Stimulated activated CD8-positive, alpha-beta memory T cell treated with anti-CD3 and anti-CD28 coated beads, Interleukin-2, amount 100 ng/mL, for 1 hour (primary cell): ENCODE measurements around the gene ASXL1.

Experiments
- DNase-seq, 2 donors: peaks; one replicate each; pipeline ENCODE4 v3.0.0-alpha.2; 2020; ENCODE audit warnings: low read depth in 2 of 2

The ASXL1 gene

GRCh38 chr20:32453467-32454163, 95.5 kb downstream of the ASXL1 start:
- DNase-seq: no peak

DNA sequence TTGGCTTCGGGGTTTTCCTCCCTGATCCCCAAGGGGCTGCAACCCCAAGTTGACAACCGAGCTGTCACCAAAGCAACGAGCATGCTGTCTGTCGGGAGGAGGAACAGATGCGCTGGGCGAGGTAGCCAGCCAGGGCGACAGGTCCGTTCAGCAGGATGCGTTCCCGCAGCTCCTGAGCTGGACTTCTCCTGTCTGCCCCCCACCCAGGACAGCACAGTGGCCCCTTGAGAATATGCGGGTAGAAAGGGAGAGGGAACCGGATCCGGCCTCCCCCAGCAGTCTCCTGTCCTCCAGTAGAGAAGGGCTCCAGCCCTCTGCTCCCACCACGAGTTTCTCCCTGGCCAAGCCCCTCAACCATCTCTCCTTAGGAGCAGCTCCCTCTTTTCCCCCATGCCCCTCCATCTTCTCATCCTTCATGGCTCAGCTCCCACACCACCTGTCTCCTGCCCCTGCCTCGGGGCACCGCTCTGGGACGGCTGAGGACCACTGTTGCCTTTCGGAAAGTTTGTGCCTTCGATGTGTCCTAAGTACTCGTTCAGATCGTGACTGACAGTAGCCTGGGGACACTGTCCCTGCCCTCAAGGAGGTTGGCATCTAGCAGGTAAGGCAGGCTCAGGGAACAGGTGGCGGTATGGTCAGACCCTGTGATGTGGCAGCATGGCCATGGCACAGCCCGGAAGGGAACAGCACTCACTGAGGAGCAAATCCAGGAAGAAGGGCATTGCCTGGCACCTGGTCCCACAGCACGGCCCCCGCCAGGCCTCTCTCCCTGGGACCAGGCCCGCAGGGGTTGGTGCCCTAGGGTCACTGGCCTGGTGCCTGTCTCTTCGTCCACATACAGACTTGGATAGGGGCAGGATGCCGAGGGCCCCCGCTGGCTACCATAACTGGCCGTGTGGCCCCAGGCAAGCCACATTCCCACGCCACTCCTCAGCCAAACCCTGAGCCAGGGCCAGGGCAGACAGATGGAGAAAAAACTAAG, 96.3 kb downstream of the ASXL1 start:
- no peak for DNase-seq

- DNase-seq: no peak
Measured at GRCh38 chr20:32455171-32455900, 97.2 kb downstream of the ASXL1 start.

GRCh38 chr20:32455901-32456701, 98.0 kb downstream of the ASXL1 start:
- DNase-seq: no peak

- DNase-seq: no peak
Measured at GRCh38 chr20:32456869-32457478, 98.8 kb downstream of the ASXL1 start.

DNA sequence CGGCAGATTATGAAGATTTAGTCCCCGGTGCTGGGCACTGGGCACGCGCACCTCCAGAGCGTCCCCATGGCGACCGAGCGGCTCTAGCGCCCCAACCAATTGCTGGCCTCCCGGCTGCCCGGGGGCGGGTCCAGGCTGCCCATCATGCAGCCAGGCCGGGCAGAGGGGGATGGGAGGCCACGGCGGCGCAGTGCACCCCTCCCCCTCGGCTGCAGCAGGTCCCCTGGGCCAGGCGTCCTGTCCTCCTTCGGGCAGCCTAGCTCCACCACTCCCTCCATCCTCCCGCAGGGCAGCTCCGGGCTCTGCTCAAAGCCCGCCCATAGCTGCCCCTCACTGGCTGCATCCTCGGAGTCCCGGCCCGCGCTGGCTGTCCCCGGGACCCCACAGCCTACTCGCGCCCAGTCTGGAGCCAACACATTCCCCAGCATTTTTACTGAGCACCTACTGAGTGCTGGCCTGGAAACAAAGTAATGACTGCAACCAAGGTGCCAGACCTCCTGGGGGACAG, 99.4 kb downstream of the ASXL1 start:
- DNase-seq: no peak

DNA sequence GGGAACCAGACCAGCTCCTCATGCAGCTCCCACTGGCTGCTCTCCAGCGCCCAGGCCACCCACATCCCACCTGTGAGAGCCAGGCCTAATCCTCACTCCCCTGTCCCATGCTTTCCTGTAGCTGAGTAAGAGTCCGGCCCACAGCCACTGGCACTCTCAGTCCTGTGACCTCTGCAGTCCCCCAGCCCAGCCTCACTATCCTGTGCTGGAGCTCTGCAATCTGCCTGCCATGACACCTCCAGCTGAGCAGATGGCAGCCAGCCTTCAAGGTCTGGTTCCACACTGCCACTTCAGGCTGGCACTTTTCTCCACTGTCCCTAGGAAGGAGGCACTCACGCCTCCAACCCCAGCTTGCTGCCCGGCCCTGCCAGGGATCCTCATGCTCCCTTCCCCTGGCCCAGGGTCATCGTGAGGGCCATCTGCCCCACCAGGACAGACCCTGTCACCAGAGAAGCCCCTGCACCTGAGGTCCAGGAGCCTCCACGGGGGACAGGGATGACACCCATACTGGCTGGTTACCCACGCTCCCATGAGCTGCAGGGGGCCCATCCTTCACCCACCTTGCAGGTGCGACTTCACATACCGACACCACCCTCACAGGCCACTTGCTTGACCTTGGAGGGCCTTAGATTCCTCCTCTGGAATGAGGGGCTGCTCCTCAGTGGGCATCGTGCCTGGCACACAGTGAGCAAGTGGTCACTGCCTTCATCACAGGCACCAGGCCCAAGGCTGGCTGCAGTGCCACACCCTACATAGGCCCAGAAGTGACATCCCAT, 100.1 kb downstream of the ASXL1 start:
- no peak for DNase-seq

- no peak for DNase-seq
Measured at GRCh38 chr20:32458837-32459220, 100.7 kb downstream of the ASXL1 start.

- DNase-seq: no peak
Measured at GRCh38 chr20:32460231-32460630, 102.1 kb downstream of the ASXL1 start.

GRCh38 chr20:32460683-32461320, 102.7 kb downstream of the ASXL1 start:
- no peak for DNase-seq

DNA sequence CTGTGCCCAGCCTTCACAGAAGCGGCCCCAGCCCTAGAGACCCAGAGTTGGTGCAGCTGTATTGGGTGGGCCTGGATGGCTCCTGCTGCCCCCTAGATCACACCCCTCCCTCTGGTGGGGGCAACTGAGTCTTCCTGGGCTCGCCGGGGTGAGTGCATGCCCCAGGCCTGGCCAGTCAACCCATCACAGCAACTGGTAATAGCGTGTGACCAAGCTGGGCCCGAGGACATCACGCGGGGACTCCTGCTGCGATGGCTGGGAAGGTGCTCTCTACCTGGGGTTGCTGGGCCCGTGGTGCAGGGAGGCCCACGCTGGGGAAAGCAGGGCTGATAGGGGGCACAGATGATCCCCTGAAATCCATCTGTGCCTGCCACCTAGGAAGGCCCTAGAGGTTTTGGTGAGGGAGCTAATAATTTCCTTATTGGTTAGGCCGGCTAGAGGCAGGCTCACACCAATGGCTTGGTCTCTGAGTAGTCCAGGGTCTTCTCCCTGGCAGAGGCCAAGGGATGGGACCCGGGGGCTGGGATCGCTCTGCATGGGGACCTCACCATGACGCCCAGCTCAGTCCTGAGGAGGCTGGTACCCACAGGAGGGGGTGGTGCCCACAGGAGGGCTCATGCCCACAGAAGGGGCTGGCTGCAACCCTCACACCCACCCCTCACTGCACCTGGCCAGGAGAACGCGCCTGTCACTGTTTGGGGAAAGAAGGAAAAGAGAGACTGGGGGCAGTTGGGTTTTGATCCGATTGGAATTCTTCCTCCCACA, 103.9 kb downstream of the ASXL1 start:
- no peak for DNase-seq

GRCh38 chr20:32462900-32463641, 104.9 kb downstream of the ASXL1 start:
- DNase-seq: no peak

DNA sequence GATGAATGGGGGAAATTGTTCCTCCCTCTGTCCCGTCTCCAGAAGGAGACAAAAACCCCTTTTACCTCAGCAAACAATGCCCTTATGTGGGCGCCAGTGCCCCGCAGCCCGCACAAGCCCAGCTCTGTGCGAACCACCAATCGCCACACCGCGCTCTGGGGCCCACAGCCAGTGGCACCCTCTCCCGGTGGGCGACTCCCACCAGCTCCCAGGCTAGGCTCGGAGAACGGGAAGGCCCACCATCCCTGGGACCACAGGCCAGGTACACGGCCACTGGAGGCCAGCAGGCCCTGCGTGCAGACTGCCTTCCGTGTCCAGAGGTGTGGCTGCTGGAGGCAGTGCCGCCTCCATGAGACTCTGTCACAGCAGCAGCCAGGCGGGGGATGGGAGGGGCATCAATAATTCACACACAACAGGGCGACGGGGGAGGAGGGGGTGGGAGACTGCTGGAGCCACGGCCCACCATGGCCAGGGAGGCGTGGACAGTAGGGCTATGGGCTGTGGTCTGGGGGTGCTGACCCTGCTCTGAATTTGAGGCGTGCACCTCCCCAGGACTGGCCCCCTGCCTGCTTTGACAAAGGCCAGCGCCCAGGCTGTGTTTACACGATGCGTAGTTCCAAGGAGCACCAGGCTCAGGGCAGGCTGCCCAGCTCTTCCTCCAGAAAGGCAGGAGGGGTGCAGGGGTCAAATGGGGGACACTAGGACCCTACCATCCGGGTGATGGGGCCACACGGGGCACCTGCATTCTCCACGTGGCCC, 105.7 kb downstream of the ASXL1 start:
- no peak for DNase-seq

DNA sequence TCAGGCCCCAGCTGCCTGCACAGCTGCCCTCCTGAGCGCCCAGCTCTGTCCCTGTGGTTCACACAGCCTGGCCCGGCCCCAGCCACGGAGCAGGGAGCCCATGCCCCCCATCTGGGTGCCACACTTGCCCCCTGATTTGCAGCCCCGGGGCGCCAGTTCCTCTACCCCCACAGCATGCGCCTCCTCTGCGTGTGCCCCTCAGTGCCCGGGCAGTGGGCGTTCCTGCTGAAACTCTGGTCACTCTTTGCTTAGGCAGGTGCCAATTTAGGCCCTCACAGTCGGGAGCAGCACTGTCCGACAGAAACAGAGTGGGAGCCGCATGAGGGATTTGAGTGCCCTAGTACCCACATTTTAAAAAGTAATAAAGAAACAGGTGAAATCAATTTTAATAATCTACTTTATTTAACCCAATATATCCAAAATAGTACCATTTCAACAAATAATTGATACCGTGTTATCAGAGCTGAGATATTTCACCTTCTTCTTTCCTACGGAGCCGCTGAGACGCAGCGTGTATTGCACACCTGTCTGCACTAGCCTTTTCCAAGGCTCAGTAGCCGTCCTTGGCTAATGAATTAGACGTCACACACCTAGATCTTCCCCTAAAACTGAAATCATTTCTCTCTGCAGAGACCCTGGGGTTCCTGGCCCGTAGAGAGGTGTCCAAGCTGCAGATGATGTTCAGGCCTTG, 106.4 kb downstream of the ASXL1 start:
- DNase-seq: no peak

- no peak for DNase-seq
Measured at GRCh38 chr20:32465092-32465900, 107.2 kb downstream of the ASXL1 start.
